ENCODE data around the gene UPB1.
A peak's percentile ranks its signal among the peaks of the same experiment; 100 is the strongest.

Gene UPB1

GRCh38 chr22:24514241-24515026, 19.3 kb downstream of the UPB1 start:
- WGBS, 2 donors (ENCODE audit: extremely low coverage in 2 of 2, insufficient read length in 2 of 2, insufficient replicate concordance in 1 of 2) = no CpG with 5 or more reads among the region's 14 CpGs
- H3K79me1 ChIP-seq (ENCODE audit: low read depth, low read length) = no peaks in the 10 kb centered on the region
- H4K91ac ChIP-seq (ENCODE audit: low read depth, low read length, poor library complexity) = no peak overlapping the region
- H3K9ac ChIP-seq (ENCODE audit: low read depth, low read length, poor library complexity) = peak overlapping the region; percentile 14
- H3K18ac ChIP-seq (ENCODE audit: low read length) = peak overlapping the region; percentile 6
- no peaks in the 10 kb centered on the region for H3K4me1 ChIP-seq (ENCODE audit: control insufficient read depth in 2 of 2, insufficient read depth in 1 of 2, low read depth in 1 of 2, low read length in 2 of 2)
- H3K4ac ChIP-seq (ENCODE audit: low read length) = no peak overlapping the region
- H2BK15ac ChIP-seq (ENCODE audit: low read length) = no peak overlapping the region
- H3K4me3 ChIP-seq (ENCODE audit: low read length in 2 of 2) = no peak overlapping the region
- no peak for DNase-seq (ENCODE audit: low spot score)
- no peak overlapping the region for H2BK120ac ChIP-seq (ENCODE audit: low read depth, low read length)
- no peaks in the 10 kb centered on the region for H3K36me3 ChIP-seq (replicated peaks in 1 of 2; ENCODE audit: control insufficient read depth in 2 of 2, insufficient read depth in 2 of 2, low read length in 2 of 2)
- H4K8ac ChIP-seq (ENCODE audit: low read depth, low read length) = no peak overlapping the region
- no peak overlapping the region for H3K4me2 ChIP-seq (ENCODE audit: insufficient read depth, low read length, poor library complexity, severe bottlenecking)
- H3K9me3 ChIP-seq (replicated peaks in 1 of 2; ENCODE audit: control insufficient read depth in 2 of 2, insufficient read depth in 1 of 2, low read depth in 1 of 2, low read length in 2 of 2) = no peaks in the 10 kb centered on the region
- H3K14ac ChIP-seq (ENCODE audit: low read length) = no peak overlapping the region
- no peak overlapping the region for H2BK5ac ChIP-seq (ENCODE audit: low read length)
- no peak overlapping the region for H3K23ac ChIP-seq (ENCODE audit: low read depth, low read length, poor library complexity)
- no peak overlapping the region for H3K27ac ChIP-seq (replicated peaks; ENCODE audit: low read length)
- H2AK5ac ChIP-seq (ENCODE audit: low read depth, low read length) = no peak overlapping the region
- no peak overlapping the region for H2AFZ ChIP-seq (ENCODE audit: low read length)
- H2BK12ac ChIP-seq (ENCODE audit: low read length) = no peak overlapping the region
- peaks cover 0 to 28% (median 0%) of the 10 kb centered on the region in 3 experiments for H3K27me3 ChIP-seq (ENCODE audit: control insufficient read depth in 3 of 3, insufficient read depth in 3 of 3, low read depth in 1 of 3, low read length in 3 of 3)

GRCh38 chr22:24515027-24515338, 19.9 kb downstream of the UPB1 start:
- peaks cover 0 to 33% (median 0%) of the 10 kb centered on the region in 3 experiments for H3K27me3 ChIP-seq (ENCODE audit: control insufficient read depth in 3 of 3, insufficient read depth in 3 of 3, low read depth in 1 of 3, low read length in 3 of 3)
- H3K4me1 ChIP-seq (ENCODE audit: control insufficient read depth in 2 of 2, insufficient read depth in 1 of 2, low read depth in 1 of 2, low read length in 2 of 2) = no peaks in the 10 kb centered on the region
- H3K18ac ChIP-seq (ENCODE audit: low read length) = no peak overlapping the region
- H3K36me3 ChIP-seq (replicated peaks in 1 of 2; ENCODE audit: control insufficient read depth in 2 of 2, insufficient read depth in 2 of 2, low read length in 2 of 2) = no peaks in the 10 kb centered on the region
- no peak overlapping the region for H3K4ac ChIP-seq (ENCODE audit: low read length)
- no peaks in the 10 kb centered on the region for H3K79me1 ChIP-seq (ENCODE audit: low read depth, low read length)
- no peak overlapping the region for H2BK15ac ChIP-seq (ENCODE audit: low read length)
- H2BK120ac ChIP-seq (ENCODE audit: low read depth, low read length) = no peak overlapping the region
- H4K8ac ChIP-seq (ENCODE audit: low read depth, low read length) = no peak overlapping the region
- H3K9me3 ChIP-seq (replicated peaks in 1 of 2; ENCODE audit: control insufficient read depth in 2 of 2, insufficient read depth in 1 of 2, low read depth in 1 of 2, low read length in 2 of 2) = no peaks in the 10 kb centered on the region
- H3K14ac ChIP-seq (ENCODE audit: low read length) = no peak overlapping the region
- no peak overlapping the region for H3K27ac ChIP-seq (replicated peaks; ENCODE audit: low read length)
- no peak overlapping the region for H2BK12ac ChIP-seq (ENCODE audit: low read length)
- H3K9ac ChIP-seq (ENCODE audit: low read depth, low read length, poor library complexity) = no peak overlapping the region
- no peak overlapping the region for H3K4me2 ChIP-seq (ENCODE audit: insufficient read depth, low read length, poor library complexity, severe bottlenecking)
- H2BK5ac ChIP-seq (ENCODE audit: low read length) = no peak overlapping the region
- H2AFZ ChIP-seq (ENCODE audit: low read length) = no peak overlapping the region
- no peak overlapping the region for H2AK5ac ChIP-seq (ENCODE audit: low read depth, low read length)
- H3K23ac ChIP-seq (ENCODE audit: low read depth, low read length, poor library complexity) = no peak overlapping the region
- no peak overlapping the region for H3K4me3 ChIP-seq (ENCODE audit: low read length in 2 of 2)
- DNase-seq (ENCODE audit: low spot score) = no peak
- WGBS, 2 donors (ENCODE audit: extremely low coverage in 2 of 2, insufficient read length in 2 of 2, insufficient replicate concordance in 1 of 2) = no CpG with 5 or more reads among the region's 8 CpGs
- H4K91ac ChIP-seq (ENCODE audit: low read depth, low read length, poor library complexity) = no peak overlapping the region

- H2AFZ ChIP-seq (ENCODE audit: low read length) = no peak overlapping the region
- H2AK5ac ChIP-seq (ENCODE audit: low read depth, low read length) = no peak overlapping the region
- H3K18ac ChIP-seq (ENCODE audit: low read length) = no peak overlapping the region
- no peak overlapping the region for H2BK12ac ChIP-seq (ENCODE audit: low read length)
- H2BK5ac ChIP-seq (ENCODE audit: low read length) = no peak overlapping the region
- H3K9ac ChIP-seq (ENCODE audit: low read depth, low read length, poor library complexity) = no peak overlapping the region
- no peak overlapping the region for H3K4ac ChIP-seq (ENCODE audit: low read length)
- no peaks in the 10 kb centered on the region for H3K79me1 ChIP-seq (ENCODE audit: low read depth, low read length)
- no peak overlapping the region for H4K8ac ChIP-seq (ENCODE audit: low read depth, low read length)
- no peaks in the 10 kb centered on the region for H3K36me3 ChIP-seq (replicated peaks in 1 of 2; ENCODE audit: control insufficient read depth in 2 of 2, insufficient read depth in 2 of 2, low read length in 2 of 2)
- H3K27ac ChIP-seq (replicated peaks; ENCODE audit: low read length) = no peak overlapping the region
- H3K27me3 ChIP-seq (ENCODE audit: control insufficient read depth in 3 of 3, insufficient read depth in 3 of 3, low read depth in 1 of 3, low read length in 3 of 3) = peaks cover 0 to 38% (median 0%) of the 10 kb centered on the region in 3 experiments
- no peaks in the 10 kb centered on the region for H3K9me3 ChIP-seq (replicated peaks in 1 of 2; ENCODE audit: control insufficient read depth in 2 of 2, insufficient read depth in 1 of 2, low read depth in 1 of 2, low read length in 2 of 2)
- no peaks in the 10 kb centered on the region for H3K4me1 ChIP-seq (ENCODE audit: control insufficient read depth in 2 of 2, insufficient read depth in 1 of 2, low read depth in 1 of 2, low read length in 2 of 2)
- H4K91ac ChIP-seq (ENCODE audit: low read depth, low read length, poor library complexity) = peak overlapping the region; percentile 60
- H3K4me2 ChIP-seq (ENCODE audit: insufficient read depth, low read length, poor library complexity, severe bottlenecking) = no peak overlapping the region
- no CpG with 5 or more reads among the region's 3 CpGs for WGBS, 2 donors (ENCODE audit: extremely low coverage in 2 of 2, insufficient read length in 2 of 2, insufficient replicate concordance in 1 of 2)
- H2BK120ac ChIP-seq (ENCODE audit: low read depth, low read length) = no peak overlapping the region
- no peak overlapping the region for H3K14ac ChIP-seq (ENCODE audit: low read length)
- DNase-seq (ENCODE audit: low spot score) = no peak
- no peak overlapping the region for H2BK15ac ChIP-seq (ENCODE audit: low read length)
- no peak overlapping the region for H3K4me3 ChIP-seq (ENCODE audit: low read length in 2 of 2)
- no peak overlapping the region for H3K23ac ChIP-seq (ENCODE audit: low read depth, low read length, poor library complexity)
These were observed 21.2 kb downstream of the UPB1 start for GRCh38 chr22:24516301-24516737.

GRCh38 chr22:24517446-24517845, 22.3 kb downstream of the UPB1 start:
- Histone ChIP-seq H3K4me2 (ENCODE audit: insufficient read depth, low read length, poor library complexity, severe bottlenecking) (no peak overlapping the region), H3K4me3 (ENCODE audit: low read length in 2 of 2) (no peak overlapping the region), H3K36me3 (replicated peaks in 1 of 2; ENCODE audit: control insufficient read depth in 2 of 2, insufficient read depth in 2 of 2, low read length in 2 of 2) (no peaks in the 10 kb centered on the region), H2BK12ac (ENCODE audit: low read length) (no peak overlapping the region), H2BK120ac (ENCODE audit: low read depth, low read length) (no peak overlapping the region), H3K23ac (ENCODE audit: low read depth, low read length, poor library complexity) (no peak overlapping the region), H3K27me3 (ENCODE audit: control insufficient read depth in 3 of 3, insufficient read depth in 3 of 3, low read depth in 1 of 3, low read length in 3 of 3) (peaks cover 0 to 45% (median 0%) of the 10 kb centered on the region in 3 experiments), H2AK5ac (ENCODE audit: low read depth, low read length) (no peak overlapping the region), H3K9ac (ENCODE audit: low read depth, low read length, poor library complexity) (no peak overlapping the region), H4K8ac (ENCODE audit: low read depth, low read length) (no peak overlapping the region), H4K91ac (ENCODE audit: low read depth, low read length, poor library complexity) (no peak overlapping the region), H3K4ac (ENCODE audit: low read length) (no peak overlapping the region), H2AFZ (ENCODE audit: low read length) (no peak overlapping the region), H3K27ac (replicated peaks; ENCODE audit: low read length) (no peak overlapping the region), H3K9me3 (replicated peaks in 1 of 2; ENCODE audit: control insufficient read depth in 2 of 2, insufficient read depth in 1 of 2, low read depth in 1 of 2, low read length in 2 of 2) (no peaks in the 10 kb centered on the region), H3K4me1 (ENCODE audit: control insufficient read depth in 2 of 2, insufficient read depth in 1 of 2, low read depth in 1 of 2, low read length in 2 of 2) (no peaks in the 10 kb centered on the region), H2BK15ac (ENCODE audit: low read length) (no peak overlapping the region), H3K79me1 (ENCODE audit: low read depth, low read length) (no peaks in the 10 kb centered on the region), H2BK5ac (ENCODE audit: low read length) (no peak overlapping the region), H3K18ac (ENCODE audit: low read length) (no peak overlapping the region), H3K14ac (ENCODE audit: low read length) (no peak overlapping the region)
- DNase-seq (ENCODE audit: low spot score) = no peak
- no CpG with 5 or more reads among the region's 2 CpGs for WGBS, 2 donors (ENCODE audit: extremely low coverage in 2 of 2, insufficient read length in 2 of 2, insufficient replicate concordance in 1 of 2)
